ENCODE measurements around the gene PKNOX2.

The PKNOX2 gene

DNA sequence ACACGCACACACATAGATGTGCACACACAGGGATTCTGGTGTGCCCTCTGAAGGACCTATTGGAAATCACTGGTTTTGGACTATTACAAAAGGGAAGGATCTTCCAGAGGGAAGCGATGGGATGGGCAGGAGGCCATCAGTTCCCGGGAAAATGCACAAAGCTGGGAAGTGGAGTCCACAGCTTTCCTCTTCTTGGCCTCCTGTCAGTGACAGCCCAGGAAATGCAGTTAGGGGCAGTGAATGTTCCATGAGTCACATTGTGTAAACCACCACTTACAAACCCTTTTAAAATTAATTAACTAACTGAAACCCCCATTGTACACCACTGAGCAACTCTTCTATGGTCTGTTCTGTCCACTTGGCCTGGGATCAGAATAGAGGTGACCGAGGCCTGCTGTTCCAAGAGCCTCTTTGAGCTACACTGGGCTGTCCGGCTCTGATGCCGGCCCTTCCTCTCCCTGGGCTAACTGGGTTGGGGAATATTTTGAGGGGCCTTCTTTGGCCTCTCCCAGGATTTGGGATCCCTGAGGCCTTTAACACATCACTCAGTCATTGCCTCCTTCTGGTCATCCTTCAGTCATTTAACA, 193.8 kb downstream of the PKNOX2 start:
- H3K9me3 ChIP-seq = no peaks in the 10 kb centered on the region
- H3K27me3 ChIP-seq (ENCODE audit: low read depth) = no peaks in the 10 kb centered on the region
- DNase-seq (ENCODE audit: low spot score in 2 of 2) = no peak
- H3K4me3 ChIP-seq = no peak overlapping the region
- H3K4me1 ChIP-seq = no peaks in the 10 kb centered on the region
- no peaks in the 10 kb centered on the region for H3K36me3 ChIP-seq (replicated peaks)
- in situ Hi-C loops (cut with MboI; ENCODE audit: low sequenced_read_pairs) = no loop called here

DNA sequence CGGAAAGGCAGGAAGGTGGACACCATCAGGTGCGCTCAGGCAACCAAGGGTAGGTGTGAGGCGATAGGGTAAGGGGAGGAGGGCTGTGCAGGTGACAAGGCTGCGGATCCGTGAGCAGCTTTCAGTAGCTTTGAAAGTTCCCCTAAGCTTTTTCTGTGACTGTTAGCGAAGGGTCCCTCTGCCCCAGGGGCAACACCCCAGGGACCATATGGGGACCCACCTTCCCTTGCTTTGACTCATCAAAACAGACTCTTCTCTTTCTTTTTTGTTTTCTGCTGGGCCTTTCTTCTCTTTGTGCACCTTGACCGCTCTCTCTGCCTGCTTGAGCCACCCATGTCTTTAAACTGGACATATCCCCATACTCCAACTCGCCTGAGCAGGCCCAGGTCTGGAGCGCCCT, 194.6 kb downstream of the PKNOX2 start:
- no peak overlapping the region for H3K4me3 ChIP-seq
- in situ Hi-C loops (cut with MboI; ENCODE audit: low sequenced_read_pairs) = no loop called here
- no peaks in the 10 kb centered on the region for H3K9me3 ChIP-seq
- H3K4me1 ChIP-seq = no peaks in the 10 kb centered on the region
- H3K27me3 ChIP-seq (ENCODE audit: low read depth) = no peaks in the 10 kb centered on the region
- H3K36me3 ChIP-seq (replicated peaks) = no peaks in the 10 kb centered on the region
- DNase-seq (ENCODE audit: low spot score in 2 of 2) = no peak

DNA sequence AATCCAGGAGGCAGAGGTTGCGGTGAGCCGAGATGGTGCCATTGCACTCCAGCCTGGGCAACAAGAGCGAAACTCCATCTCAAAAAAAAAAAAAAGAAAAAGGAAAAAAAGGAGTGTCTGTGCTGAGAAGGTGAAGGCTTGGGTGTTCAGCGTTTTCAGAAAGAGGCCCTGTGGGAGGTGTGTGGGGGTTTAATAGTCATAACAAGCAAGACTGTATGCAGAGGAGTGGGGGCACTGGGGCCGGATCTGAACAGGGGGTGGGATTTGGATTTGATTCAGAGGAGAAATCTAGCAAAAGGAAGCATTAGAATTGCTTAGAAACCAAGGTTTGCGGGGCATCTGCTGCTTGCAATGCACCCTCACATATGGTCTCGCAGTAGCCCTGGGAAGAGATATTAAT, 195.5 kb downstream of the PKNOX2 start:
- Histone ChIP-seq H3K4me1 (no peaks in the 10 kb centered on the region), H3K9me3 (no peaks in the 10 kb centered on the region), H3K4me3 (no peak overlapping the region), H3K36me3 (replicated peaks) (no peaks in the 10 kb centered on the region), H3K27me3 (ENCODE audit: low read depth) (no peaks in the 10 kb centered on the region)
- in situ Hi-C loops (cut with MboI; ENCODE audit: low sequenced_read_pairs) = no loop called here
- no peak for DNase-seq (ENCODE audit: low spot score in 2 of 2)

- in situ Hi-C loops (cut with MboI; ENCODE audit: low sequenced_read_pairs) = no loop called here
- no peak for DNase-seq (ENCODE audit: low spot score in 2 of 2)
Measured at GRCh38 chr11:125364121-125364826, 199.7 kb downstream of the PKNOX2 start.

DNA sequence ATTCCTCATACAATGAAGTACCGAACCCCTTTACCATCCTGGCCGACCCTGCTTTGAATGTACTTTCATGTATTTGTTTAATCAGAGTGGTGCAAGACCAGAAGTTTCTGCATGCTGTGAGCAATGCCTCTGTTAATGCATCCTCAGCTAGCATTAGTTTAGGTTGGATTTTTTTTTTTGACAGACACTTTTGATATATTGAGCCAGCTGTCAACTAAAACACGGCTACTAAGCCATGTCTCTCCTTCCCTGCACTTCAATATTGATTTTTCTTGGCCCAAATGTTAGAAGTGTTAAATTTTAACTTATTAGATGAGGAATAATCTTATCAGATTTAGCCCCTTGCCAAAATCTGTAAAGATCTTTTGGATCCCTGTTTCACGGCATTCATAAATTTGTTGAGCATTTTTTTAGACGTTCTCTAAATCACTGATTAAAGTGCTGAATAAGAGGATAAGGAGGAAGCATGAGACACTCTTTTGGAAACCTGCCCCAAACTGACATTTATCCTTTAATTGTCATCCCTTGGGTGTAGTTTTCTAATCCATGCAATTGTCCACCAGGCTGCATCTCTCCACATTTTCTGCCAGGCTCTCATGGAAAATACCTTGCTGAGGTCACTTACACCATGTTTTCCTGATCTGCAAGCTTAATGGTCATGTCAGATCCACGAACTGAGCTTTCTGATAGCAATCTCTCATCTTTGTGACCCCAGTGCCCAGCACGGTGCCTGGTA, 200.8 kb downstream of the PKNOX2 start:
- Histone ChIP-seq H3K36me3 (replicated peaks) (no peaks in the 10 kb centered on the region), H3K4me1 (no peaks in the 10 kb centered on the region), H3K27me3 (ENCODE audit: low read depth) (no peaks in the 10 kb centered on the region), H3K4me3 (no peak overlapping the region), H3K9me3 (no peaks in the 10 kb centered on the region)
- DNase-seq (ENCODE audit: low spot score in 2 of 2) = no peak
- in situ Hi-C loops (cut with MboI; ENCODE audit: low sequenced_read_pairs) = no loop called here

More at GRCh38 chr11:125364121-125364826, 199.7 kb downstream of the PKNOX2 start:
- Histone ChIP-seq H3K4me1 (no peaks in the 10 kb centered on the region), H3K9me3 (no peaks in the 10 kb centered on the region), H3K36me3 (replicated peaks) (no peaks in the 10 kb centered on the region), H3K27me3 (ENCODE audit: low read depth) (no peaks in the 10 kb centered on the region), H3K4me3 (no peak overlapping the region)

- Histone ChIP-seq H3K36me3 (replicated peaks) (no peaks in the 10 kb centered on the region), H3K4me3 (no peak overlapping the region), H3K4me1 (no peaks in the 10 kb centered on the region), H3K27me3 (ENCODE audit: low read depth) (no peaks in the 10 kb centered on the region), H3K9me3 (no peaks in the 10 kb centered on the region)
- in situ Hi-C loops (cut with MboI; ENCODE audit: low sequenced_read_pairs) = no loop called here
- DNase-seq (ENCODE audit: low spot score in 2 of 2) = no peak
Measured at GRCh38 chr11:125367710-125368109, 203.2 kb downstream of the PKNOX2 start.

- Histone ChIP-seq H3K27me3 (ENCODE audit: low read depth) (no peaks in the 10 kb centered on the region), H3K9me3 (no peaks in the 10 kb centered on the region), H3K4me1 (no peaks in the 10 kb centered on the region), H3K4me3 (no peak overlapping the region), H3K36me3 (replicated peaks) (no peaks in the 10 kb centered on the region)
- in situ Hi-C loops (cut with MboI; ENCODE audit: low sequenced_read_pairs) = no loop called here
- no peak for DNase-seq (ENCODE audit: low spot score in 2 of 2)
Measured at GRCh38 chr11:125368757-125369156, 204.2 kb downstream of the PKNOX2 start.

- Histone ChIP-seq H3K36me3 (replicated peaks) (no peaks in the 10 kb centered on the region), H3K4me3 (no peak overlapping the region), H3K4me1 (no peaks in the 10 kb centered on the region), H3K9me3 (no peaks in the 10 kb centered on the region), H3K27me3 (ENCODE audit: low read depth) (no peaks in the 10 kb centered on the region)
- in situ Hi-C loops (cut with MboI; ENCODE audit: low sequenced_read_pairs) = no loop called here
- DNase-seq (ENCODE audit: low spot score in 2 of 2) = no peak
Measured at GRCh38 chr11:125369808-125370207, 205.3 kb downstream of the PKNOX2 start.

DNA sequence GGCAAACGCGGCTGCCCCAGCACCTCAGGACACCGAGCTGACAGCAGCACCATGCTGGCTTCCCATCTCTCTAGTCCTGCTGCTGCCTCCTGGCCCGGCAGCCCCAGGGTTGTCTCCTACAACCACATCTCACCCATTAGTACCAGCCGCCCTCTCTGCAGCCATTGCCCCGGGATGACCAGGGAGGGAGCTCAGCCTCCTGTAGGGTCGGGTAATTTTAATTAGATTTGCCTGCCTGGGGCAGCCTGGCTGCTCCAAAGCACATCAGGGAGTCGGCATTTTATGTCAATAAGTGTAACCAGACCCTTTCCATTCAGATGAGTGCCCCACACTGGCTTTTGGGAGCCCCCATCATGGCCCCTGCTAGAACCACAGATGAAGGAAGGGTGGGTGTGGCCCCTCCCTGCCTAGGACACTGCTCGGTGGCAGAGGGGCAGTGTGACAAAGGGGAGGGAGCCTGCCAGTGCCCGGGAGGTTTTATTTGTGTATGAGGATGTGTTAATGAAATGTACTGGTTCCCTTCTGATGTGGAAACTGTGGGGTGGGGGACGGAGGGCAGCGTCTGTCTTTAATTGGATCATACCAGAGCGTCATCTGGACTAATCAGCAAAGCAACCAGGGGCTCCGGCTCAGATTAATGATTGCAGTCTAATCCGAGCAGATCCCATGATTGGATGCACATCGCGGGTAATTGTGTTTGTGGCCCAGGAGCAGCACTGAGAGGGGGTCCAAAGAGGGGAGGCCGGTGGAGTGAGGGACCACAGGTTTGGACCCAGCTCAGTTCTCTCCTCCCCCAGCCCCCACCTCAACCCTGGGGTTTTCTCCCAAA, 206.2 kb downstream of the PKNOX2 start:
- in situ Hi-C loops (cut with MboI; ENCODE audit: low sequenced_read_pairs) = no loop called here
- Histone ChIP-seq H3K36me3 (replicated peaks) (no peaks in the 10 kb centered on the region), H3K9me3 (no peaks in the 10 kb centered on the region), H3K27me3 (ENCODE audit: low read depth) (no peaks in the 10 kb centered on the region), H3K4me3 (no peak overlapping the region), H3K4me1 (no peaks in the 10 kb centered on the region)
- DNase-seq (ENCODE audit: low spot score in 2 of 2) = no peak

- Histone ChIP-seq H3K9me3 (no peaks in the 10 kb centered on the region), H3K4me1 (no peaks in the 10 kb centered on the region), H3K36me3 (replicated peaks) (no peaks in the 10 kb centered on the region), H3K27me3 (ENCODE audit: low read depth) (no peaks in the 10 kb centered on the region), H3K4me3 (no peak overlapping the region)
- in situ Hi-C loops (cut with MboI; ENCODE audit: low sequenced_read_pairs) = no loop called here
- DNase-seq (ENCODE audit: low spot score in 2 of 2) = peak in 1 of 2 experiments; percentile 21
Measured at GRCh38 chr11:125371431-125371935, 206.9 kb downstream of the PKNOX2 start.

DNA sequence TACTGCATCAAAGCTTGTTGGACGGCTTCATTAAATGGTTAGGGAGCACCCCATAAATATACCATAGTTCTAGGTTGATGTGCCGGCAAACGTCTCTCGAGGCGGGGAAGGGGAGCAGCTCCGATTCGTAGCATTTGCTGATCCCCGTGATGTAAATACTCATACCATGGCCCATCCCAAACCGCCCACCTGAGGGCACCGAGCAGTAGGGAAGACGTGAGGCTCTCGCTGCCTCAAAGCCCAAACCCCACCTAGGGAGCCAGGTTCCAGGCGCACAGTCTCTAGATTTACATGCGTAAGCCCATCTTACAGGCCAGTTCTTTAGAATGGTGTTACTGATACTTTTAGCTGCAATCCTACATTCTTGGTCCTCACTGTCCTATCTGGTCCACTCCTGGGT, 207.5 kb downstream of the PKNOX2 start:
- H3K9me3 ChIP-seq = no peaks in the 10 kb centered on the region
- in situ Hi-C loops (cut with MboI; ENCODE audit: low sequenced_read_pairs) = no loop called here
- no peak for DNase-seq (ENCODE audit: low spot score in 2 of 2)
- no peak overlapping the region for H3K4me3 ChIP-seq
- H3K27me3 ChIP-seq (ENCODE audit: low read depth) = no peaks in the 10 kb centered on the region
- H3K36me3 ChIP-seq (replicated peaks) = no peaks in the 10 kb centered on the region
- no peaks in the 10 kb centered on the region for H3K4me1 ChIP-seq

- no peak for DNase-seq (ENCODE audit: low spot score in 2 of 2)
- in situ Hi-C loops (cut with MboI; ENCODE audit: low sequenced_read_pairs) = no loop called here
- no peaks in the 10 kb centered on the region for H3K27me3 ChIP-seq (ENCODE audit: low read depth)
- H3K36me3 ChIP-seq (replicated peaks) = no peaks in the 10 kb centered on the region
- no peaks in the 10 kb centered on the region for H3K9me3 ChIP-seq
- no peak overlapping the region for H3K4me3 ChIP-seq
- H3K4me1 ChIP-seq = no peaks in the 10 kb centered on the region
Measured at GRCh38 chr11:125372911-125373310, 208.4 kb downstream of the PKNOX2 start.

GRCh38 chr11:125373426-125374391, 209.2 kb downstream of the PKNOX2 start:
- DNase-seq (ENCODE audit: low spot score in 2 of 2) = no peak
- H3K27me3 ChIP-seq (ENCODE audit: low read depth) = no peaks in the 10 kb centered on the region
- H3K4me3 ChIP-seq = no peak overlapping the region
- no peaks in the 10 kb centered on the region for H3K4me1 ChIP-seq
- H3K9me3 ChIP-seq = no peaks in the 10 kb centered on the region
- H3K36me3 ChIP-seq (replicated peaks) = no peaks in the 10 kb centered on the region
- in situ Hi-C loops (cut with MboI; ENCODE audit: low sequenced_read_pairs) = no loop called here

Measured in HAP-1 (cell line).